HG02852 (cell line): ENCODE results near the gene TMOD2.
"Not testable (repeated sequence)": the region's sequence is repeated elsewhere in the genome, so short reads cannot be mapped to it uniquely, and the experiment has no call there.

Experiments
- ATAC-seq: cut with Tn5 transposase; IDR thresholded peaks from one replicate; pipeline ENCODE4 v1.9.1; 2021; ENCODE audit warnings: mild to moderate bottlenecking, moderate library complexity; ENCODE audit not compliant: unreplicated experiment

Gene TMOD2

GRCh38 chr15:51770902-51771301, 19.5 kb downstream of the TMOD2 start:
- no peak for ATAC-seq

- ATAC-seq = no peak
Observed at GRCh38 chr15:51771773-51772172, 20.4 kb downstream of the TMOD2 start.

GRCh38 chr15:51774916-51775315, 23.5 kb downstream of the TMOD2 start:
- ATAC-seq = no peak

- ATAC-seq = no peak
Observed at GRCh38 chr15:51775967-51776816, 24.8 kb downstream of the TMOD2 start.

GRCh38 chr15:51776952-51777569, 25.7 kb downstream of the TMOD2 start:
- peak; percentile 64 for ATAC-seq

GRCh38 chr15:51780636-51781035, 29.2 kb downstream of the TMOD2 start:
- no peak for ATAC-seq

- ATAC-seq = no peak
Observed at GRCh38 chr15:51781506-51781905, 30.1 kb downstream of the TMOD2 start.

GRCh38 chr15:51782357-51782896, 31.0 kb downstream of the TMOD2 start:
- no peak for ATAC-seq

- ATAC-seq = no peak
Observed at GRCh38 chr15:51783967-51784366, 32.6 kb downstream of the TMOD2 start.

GRCh38 chr15:51787130-51787529, 35.7 kb downstream of the TMOD2 start:
- ATAC-seq = not testable (repeated sequence)

GRCh38 chr15:51792474-51792873, 41.1 kb downstream of the TMOD2 start:
- ATAC-seq = not testable (repeated sequence)

GRCh38 chr15:51793521-51794305, 42.3 kb downstream of the TMOD2 start:
- ATAC-seq = no peak

- ATAC-seq = no peak
Observed at GRCh38 chr15:51796847-51797401, 45.5 kb downstream of the TMOD2 start.

- ATAC-seq = no peak
Observed at GRCh38 chr15:51798281-51798680, 46.9 kb downstream of the TMOD2 start.

GRCh38 chr15:51799282-51800252, 48.2 kb downstream of the TMOD2 start:
- no peak for ATAC-seq

GRCh38 chr15:51801391-51801835, 50.0 kb downstream of the TMOD2 start:
- no peak for ATAC-seq

GRCh38 chr15:51802593-51802992, 51.2 kb downstream of the TMOD2 start:
- no peak for ATAC-seq

- ATAC-seq = no peak
Observed at GRCh38 chr15:51803965-51804364, 52.6 kb downstream of the TMOD2 start.

GRCh38 chr15:51806123-51806522, 54.7 kb downstream of the TMOD2 start:
- ATAC-seq = no peak

GRCh38 chr15:51809457-51809856, 58.1 kb downstream of the TMOD2 start:
- no peak for ATAC-seq
